HFFc6 (cell line): ENCODE data around the gene SCNN1G. TPM values are rescaled to one million over a fixed set of nuclear protein-coding genes. Genes with fewer than 3 reads are reported as not detected.

Source experiments
- DNase-seq: peaks from one replicate; pipeline ENCODE4 v3.0.0-alpha.2; 2018
- H3K27ac Mint-ChIP-seq: 2 replicates; pipeline ENCODE4 v1.8.0; 2020; ENCODE audit warnings: mild to moderate bottlenecking, mixed read lengths
- H3K27me3 Mint-ChIP-seq: 2 replicates; pipeline ENCODE4 v1.8.0; 2021; ENCODE audit warnings: mild to moderate bottlenecking, moderate library complexity, mixed read lengths; ENCODE audit not compliant: insufficient read depth
- H3K36me3 Mint-ChIP-seq: 2 replicates; pipeline ENCODE4 v1.8.0; 2021; ENCODE audit warnings: low read depth, mixed read lengths
- H3K4me1 Mint-ChIP-seq: 2 replicates; pipeline ENCODE4 v1.8.0; 2020; ENCODE audit warnings: low read depth, mixed read lengths
- H3K4me3 Mint-ChIP-seq: 2 replicates; pipeline ENCODE4 v1.8.0; 2020; ENCODE audit warnings: mild to moderate bottlenecking, moderate library complexity, mixed read lengths
- H3K9me3 Mint-ChIP-seq: 2 replicates; pipeline ENCODE4 v1.8.0; 2020; ENCODE audit warnings: mild to moderate bottlenecking, mixed read lengths
- CTCF ChIP-seq: fragments of 200-600 bp; sonication (generic); IDR thresholded peaks from 2 replicates; pipeline ENCODE4 v1.5.0; 2021; ENCODE audit warnings: antibody characterized with exemption, mild to moderate bottlenecking
- total RNA-seq, 6 experiments: library from RNA; stranded (reverse); fragmentation: NEBNext Ultra II Directional; extraction: Animal tissue kit (Norgen Biotek cat#: 25700); gene quantifications; 2 replicates in 1 of 6; 3 replicates in 5 of 6; pipeline ENCODE4 v1.2.3, GENCODE V29; 2021

Gene SCNN1G
- total RNA-seq, 6 experiments from 2014 or later = not detected

- Mint-ChIP-seq H3K4me3 (no peak overlapping the region), H3K9me3 (no peaks in the 10 kb centered on the region), H3K27ac (peak overlapping the region; percentile 33), H3K36me3 (0 out of 2 replicates have a peak, but pooled peaks cover 7% of the 10 kb centered on the region), H3K27me3 (no peaks in the 10 kb centered on the region), H3K4me1 (peaks cover 42% of the 10 kb centered on the region)
- DNase-seq = no peak
- TF ChIP-seq CTCF = no peak
Measured at GRCh38 chr16:23145186-23145585, 37.4 kb upstream of the SCNN1G start.

DNA sequence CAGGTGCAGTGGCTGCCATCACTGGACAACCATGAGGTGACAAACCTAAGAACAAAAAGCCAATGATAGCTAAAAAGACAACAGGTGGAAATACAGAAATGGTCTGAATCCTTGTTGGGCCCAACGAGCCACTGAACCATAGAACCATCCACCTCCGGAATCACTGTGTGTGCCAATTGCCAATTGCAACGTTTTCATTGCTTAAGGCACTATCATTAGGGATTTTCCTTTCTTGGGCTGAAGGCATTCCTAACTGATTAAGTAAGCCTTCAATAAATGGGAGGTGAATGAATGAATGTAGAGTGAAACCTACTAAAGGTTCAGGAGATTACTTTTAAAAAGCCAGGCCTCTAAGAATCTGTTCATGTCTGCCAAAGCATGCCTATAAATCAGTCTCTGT lies 36.9 kb upstream of the SCNN1G start:
- H3K4me3 Mint-ChIP-seq = no peak overlapping the region; the same call in 1 of the 2 replicates
- peak overlapping the region; percentile 33; the same call in 1 of the 2 replicates for H3K27ac Mint-ChIP-seq

GRCh38 chr16:23146877-23147601 lies 35.5 kb upstream of the SCNN1G start:
- Mint-ChIP-seq H3K4me3 (0 out of 2 replicates have a peak overlapping the region, but pooled peaks have one; percentile 29), H3K4me1 (peaks cover 44% of the 10 kb centered on the region), H3K27ac (no peak overlapping the region), H3K36me3 (0 out of 2 replicates have a peak, but pooled peaks cover 7% of the 10 kb centered on the region), H3K27me3 (no peaks in the 10 kb centered on the region), H3K9me3 (no peaks in the 10 kb centered on the region)
- no peak for TF ChIP-seq CTCF
- no peak for DNase-seq

More for the DNA sequence above, 36.9 kb upstream of the SCNN1G start:
- Mint-ChIP-seq H3K27me3 (no peaks in the 10 kb centered on the region), H3K9me3 (no peaks in the 10 kb centered on the region), H3K4me1 (peaks cover 44% of the 10 kb centered on the region), H3K36me3 (0 out of 2 replicates have a peak, but pooled peaks cover 7% of the 10 kb centered on the region)
- peak; percentile 40 for DNase-seq
- TF ChIP-seq CTCF = no peak

DNA sequence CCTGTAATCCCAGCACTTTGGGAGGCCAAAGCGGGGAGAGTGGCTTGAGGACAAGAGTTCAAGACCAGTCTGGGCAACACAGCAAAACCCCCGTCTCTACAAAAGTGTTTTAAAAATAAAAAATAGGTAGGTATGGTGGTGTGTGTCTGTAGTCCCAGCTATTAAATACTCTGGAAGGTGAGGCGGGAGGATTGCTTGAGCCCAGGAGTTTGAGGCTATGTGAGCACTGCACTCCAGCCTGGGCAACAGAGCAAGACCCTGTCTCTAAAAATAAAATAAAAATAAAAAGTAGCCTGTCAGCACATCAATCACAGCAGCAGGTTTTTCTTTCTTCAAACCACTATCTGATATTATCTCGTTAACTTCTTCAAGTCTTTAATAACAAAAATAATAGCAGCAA lies 34.9 kb upstream of the SCNN1G start:
- peaks cover under 1% of the 10 kb centered on the region; the same call in 1 of the 2 replicates for H3K27me3 Mint-ChIP-seq
- H3K4me3 Mint-ChIP-seq = peak overlapping the region; percentile 92
- no peak overlapping the region for H3K27ac Mint-ChIP-seq
- H3K36me3 Mint-ChIP-seq = 0 out of 2 replicates have a peak, but pooled peaks cover 7% of the 10 kb centered on the region
- TF ChIP-seq CTCF = no peak
- no peaks in the 10 kb centered on the region for H3K9me3 Mint-ChIP-seq
- H3K4me1 Mint-ChIP-seq = peaks cover 44% of the 10 kb centered on the region
- DNase-seq = no peak

- no peak for DNase-seq
- Mint-ChIP-seq H3K27me3 (peaks cover 2% of the 10 kb centered on the region; the same call in 1 of the 2 replicates), H3K27ac (peak overlapping the region; percentile 62), H3K4me3 (peak overlapping the region; percentile 92), H3K9me3 (no peaks in the 10 kb centered on the region), H3K36me3 (0 out of 2 replicates have a peak, but pooled peaks cover 7% of the 10 kb centered on the region), H3K4me1 (peaks cover 44% of the 10 kb centered on the region)
- TF ChIP-seq CTCF = no peak
Measured at GRCh38 chr16:23148166-23148512, 34.4 kb upstream of the SCNN1G start.
